GM12892 (cell line): ENCODE data around the gene MACROD1.

Source experiments
- POLR2A ChIP-seq: IDR thresholded peaks from 2 replicates; pipeline ENCODE4 v1.6.1; 2011; ENCODE audit warnings: low read depth, low read length, control low read depth
- POLR2AphosphoS5 ChIP-seq: IDR thresholded peaks from 2 replicates; pipeline ENCODE4 v1.6.1; 2011; ENCODE audit warnings: low read depth, low read length, control low read depth

GRCh38 chr11:63952570-63952969 is 213.3 kb downstream of the MACROD1 start:
- TF ChIP-seq POLR2AphosphoS5 = no peak
- TF ChIP-seq POLR2A = no peak
